ENCODE measurements around the gene PDE6C.

The PDE6C gene

DNA sequence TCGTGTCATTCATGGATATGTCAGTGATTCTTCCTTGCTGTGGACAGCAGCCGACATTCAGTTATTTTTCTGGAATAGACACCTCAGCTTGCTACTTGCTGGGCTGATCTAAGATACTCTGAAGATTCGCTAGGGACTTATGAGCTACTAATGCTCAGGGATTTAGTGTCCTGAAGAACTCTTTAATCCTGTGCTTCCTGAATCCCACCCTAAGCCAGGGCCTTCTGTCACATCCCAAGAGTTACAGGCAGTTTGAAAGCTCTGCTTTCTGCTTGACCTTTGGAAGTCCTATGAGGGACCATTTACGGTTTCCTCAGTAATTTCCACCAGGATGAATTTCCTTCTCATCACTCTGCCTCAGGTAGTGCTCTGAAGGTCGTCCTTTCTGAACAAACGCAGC is at the start of gene PDE6C:
Gene PDE6C (plus strand): TSS at position 227 of the 400 bp plus-strand sequence. CDS start 189 bp downstream, outside the sequence.
- no peak for DNase-seq

DNA sequence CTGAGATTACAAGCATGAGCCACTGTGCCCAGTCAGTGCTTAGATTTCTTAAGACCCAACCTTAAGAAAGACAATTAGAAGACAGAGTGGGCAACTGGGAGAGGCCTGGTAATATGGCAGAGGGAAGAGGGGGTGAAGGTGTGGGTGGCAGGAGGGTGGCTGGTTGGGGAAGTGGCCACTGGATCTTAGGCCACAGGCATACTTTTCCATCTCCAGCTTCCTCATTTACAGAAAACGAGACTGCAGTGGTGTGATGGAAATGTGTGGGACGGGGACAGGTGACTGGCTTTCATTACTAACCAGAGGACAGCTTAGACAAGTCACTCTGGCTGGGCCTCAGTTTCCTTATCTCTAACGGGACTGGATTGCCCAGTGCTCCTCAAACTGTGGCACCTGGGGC is 46.9 kb upstream of the PDE6C start:
- no peak for DNase-seq

- no peak for DNase-seq
Observed at GRCh38 chr10:93566435-93567276, 45.7 kb upstream of the PDE6C start, which contains the start of gene FFAR4. TSS of gene FFAR4 (plus strand) at chr10:93566665. CDS start at chr10:93566721, 56 bp downstream.

DNA sequence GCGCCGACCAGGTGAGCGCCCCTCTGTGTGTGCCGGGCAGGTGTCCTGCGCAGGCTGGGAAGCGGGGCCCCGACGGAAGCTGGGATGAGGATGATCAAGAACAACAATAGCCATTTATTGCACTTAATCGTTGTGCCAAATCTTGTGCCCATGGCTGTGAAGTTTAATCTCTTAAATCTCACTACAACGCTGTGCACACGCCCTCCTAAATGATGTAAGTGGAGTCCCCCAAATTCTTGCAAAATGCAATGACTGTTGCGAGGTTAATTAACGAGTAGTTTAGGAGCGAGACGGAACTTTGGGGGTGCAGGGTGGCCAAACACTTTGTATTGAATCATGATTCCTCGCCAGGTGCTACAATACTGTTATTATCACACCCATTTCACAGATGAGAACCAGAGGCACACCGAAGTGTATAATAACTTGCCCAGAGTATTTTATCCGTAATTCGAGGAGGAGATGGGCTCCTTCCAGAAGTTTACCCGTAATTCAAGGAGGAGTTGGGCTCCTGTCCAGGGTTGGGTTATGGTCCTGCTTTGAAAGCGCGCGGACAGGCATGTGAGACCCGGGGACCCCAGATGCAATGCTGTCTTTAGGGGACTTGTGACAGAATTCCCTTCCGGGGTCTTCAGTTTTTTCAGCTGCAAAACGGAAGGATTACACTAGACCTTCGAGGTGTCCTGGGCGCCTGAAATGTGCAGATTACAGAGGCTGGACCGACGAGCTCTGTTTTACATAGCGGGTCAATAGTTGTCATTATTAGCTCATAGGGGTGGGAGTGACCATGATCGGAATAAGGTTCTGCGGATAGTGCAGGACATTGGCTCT is 44.8 kb upstream of the PDE6C start:
- DNase-seq, result no peak

DNA sequence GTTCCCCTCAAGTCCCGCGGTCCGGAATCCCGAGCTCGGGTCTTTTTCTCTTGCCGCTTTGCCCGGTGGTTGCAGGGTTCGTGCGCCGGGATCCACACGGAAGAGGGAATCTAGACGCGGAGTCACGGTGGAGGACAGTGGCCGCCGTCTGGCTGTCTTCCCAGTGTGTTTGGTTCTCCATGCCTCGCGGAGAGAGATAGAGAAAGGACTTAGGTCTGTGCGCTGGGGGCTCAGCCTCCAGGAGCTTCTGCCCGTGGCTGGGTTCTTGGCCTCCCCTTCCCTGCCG is 44.3 kb upstream of the PDE6C start:
- no peak for DNase-seq

GRCh38 chr10:93570383-93570782 is 42.0 kb upstream of the PDE6C start:
- no peak for DNase-seq

DNA sequence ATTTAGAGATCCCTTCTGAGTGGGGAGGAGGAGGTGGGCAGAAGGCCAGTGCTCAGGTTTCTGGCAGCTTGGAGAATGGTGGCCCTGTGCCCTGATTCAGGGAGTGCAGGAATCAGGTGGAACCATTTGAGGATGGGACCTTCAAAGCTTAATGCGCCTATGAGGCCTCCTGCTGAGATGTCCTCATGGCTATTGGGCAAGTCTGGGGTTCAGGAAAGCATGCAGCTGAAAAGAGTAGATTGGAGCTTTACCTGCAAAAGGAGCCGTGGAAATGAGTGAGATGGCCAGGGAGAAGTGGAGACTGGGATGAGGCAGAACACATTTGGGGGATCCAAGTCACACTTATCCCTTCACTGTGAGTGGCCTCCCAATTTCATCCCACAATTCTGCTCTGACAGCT is 39.7 kb upstream of the PDE6C start:
- DNase-seq, result no peak

DNA sequence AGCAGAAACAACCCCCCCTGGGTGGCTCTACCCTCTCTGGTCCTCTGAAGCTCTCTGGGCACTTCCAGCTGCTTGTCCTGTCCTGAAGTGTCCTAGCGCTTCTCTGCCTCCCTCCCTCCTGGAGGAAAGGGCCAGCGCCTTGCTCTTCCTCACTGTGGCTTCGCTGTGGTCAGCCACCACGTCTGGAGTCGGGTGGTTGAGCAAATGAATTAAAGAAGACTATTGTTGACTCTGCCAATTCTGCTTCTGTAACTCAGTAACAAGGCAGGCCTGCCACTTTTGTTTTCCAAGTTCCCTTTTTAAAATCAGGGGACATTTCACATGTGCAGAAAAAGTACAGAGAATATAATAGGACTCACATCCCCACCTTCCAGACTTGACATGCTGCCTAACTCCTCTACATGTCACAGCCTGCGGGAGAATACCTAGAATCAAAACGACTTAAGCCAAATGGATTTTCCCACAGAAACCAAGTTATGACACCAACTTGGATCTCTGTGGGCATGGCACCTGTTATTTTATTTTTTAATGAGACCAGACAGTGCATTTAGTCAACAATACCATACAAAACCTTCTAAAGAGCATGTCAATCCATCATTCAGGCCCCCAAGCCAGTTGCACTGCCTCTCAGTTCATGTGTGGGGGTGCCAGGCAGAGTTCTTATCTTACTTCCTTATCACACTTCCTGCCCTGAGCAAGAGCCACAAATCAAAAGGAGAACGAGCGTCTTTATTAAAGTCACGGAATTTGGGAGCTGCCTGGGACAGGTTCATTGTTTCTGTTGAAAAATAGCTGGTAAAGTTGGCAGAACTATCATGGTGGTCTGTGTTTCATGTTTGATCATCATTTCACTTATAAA is 39.1 kb upstream of the PDE6C start:
- DNase-seq, result no peak

DNA sequence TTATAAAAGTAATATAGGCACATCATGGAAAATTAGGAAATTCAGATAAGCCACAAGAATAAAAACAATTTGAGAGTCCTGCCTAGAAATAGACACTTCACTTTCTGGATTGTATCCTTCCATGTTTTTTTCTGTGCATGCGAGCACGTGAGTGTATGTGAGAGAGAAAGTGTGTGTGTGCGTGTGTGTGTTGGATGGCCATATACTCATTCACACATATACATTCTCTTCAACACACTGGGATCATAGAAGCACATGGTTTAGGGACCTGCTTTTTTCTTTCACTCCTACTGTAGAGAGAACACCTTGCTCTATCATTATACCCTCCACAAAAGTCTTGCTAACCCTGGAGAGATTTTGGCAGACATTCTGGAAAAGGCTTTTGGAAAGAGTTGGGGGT is 38.4 kb upstream of the PDE6C start:
- no peak for DNase-seq

GRCh38 chr10:93576888-93577287 is 35.4 kb upstream of the PDE6C start:
- DNase-seq, result no peak

- DNase-seq, result no peak
Observed at GRCh38 chr10:93577565-93577964, 34.8 kb upstream of the PDE6C start.

DNA sequence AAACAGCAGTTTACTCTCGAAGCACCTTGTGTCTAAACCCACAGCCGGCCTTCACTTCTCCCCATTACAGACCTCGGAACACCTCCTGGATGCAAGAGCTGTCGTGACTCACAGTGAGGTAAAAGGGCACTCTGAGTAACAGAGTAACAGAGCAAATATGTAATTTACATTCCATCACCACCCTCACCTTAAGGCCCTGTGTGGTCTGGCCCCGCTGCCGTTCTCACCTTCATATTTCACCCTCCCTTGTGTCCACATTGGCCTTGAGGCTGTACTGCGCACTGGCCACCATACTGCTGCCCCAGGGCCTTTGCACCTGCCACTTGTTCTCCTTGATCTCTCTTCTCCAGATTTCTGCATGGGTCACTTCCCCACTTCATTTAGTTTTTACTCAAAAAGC is 33.2 kb upstream of the PDE6C start:
- no peak for DNase-seq

GRCh38 chr10:93579985-93580711 is 32.2 kb upstream of the PDE6C start:
- DNase-seq, result no peak

GRCh38 chr10:93580828-93581227 is 31.5 kb upstream of the PDE6C start:
- DNase-seq, result no peak

DNA sequence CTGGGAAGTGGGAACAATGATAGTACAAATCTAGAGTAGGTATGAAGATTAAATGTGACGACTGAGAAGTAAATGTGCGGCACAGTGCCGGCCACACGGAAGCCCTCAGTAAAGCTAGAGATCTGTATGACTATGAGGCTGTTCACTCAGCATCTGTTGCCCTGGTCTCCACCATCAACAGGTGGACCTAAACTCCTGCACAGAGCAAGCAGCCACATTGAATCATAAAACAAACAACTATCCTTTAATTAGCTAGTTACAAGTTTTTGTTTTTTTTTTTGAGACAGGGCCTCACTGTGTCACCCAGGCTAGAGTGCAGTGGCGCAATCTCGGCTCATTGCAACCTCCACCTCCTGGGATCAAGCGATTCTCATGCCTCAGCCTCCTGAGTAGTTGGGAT is 27.9 kb upstream of the PDE6C start:
- DNase-seq, result no peak

DNA sequence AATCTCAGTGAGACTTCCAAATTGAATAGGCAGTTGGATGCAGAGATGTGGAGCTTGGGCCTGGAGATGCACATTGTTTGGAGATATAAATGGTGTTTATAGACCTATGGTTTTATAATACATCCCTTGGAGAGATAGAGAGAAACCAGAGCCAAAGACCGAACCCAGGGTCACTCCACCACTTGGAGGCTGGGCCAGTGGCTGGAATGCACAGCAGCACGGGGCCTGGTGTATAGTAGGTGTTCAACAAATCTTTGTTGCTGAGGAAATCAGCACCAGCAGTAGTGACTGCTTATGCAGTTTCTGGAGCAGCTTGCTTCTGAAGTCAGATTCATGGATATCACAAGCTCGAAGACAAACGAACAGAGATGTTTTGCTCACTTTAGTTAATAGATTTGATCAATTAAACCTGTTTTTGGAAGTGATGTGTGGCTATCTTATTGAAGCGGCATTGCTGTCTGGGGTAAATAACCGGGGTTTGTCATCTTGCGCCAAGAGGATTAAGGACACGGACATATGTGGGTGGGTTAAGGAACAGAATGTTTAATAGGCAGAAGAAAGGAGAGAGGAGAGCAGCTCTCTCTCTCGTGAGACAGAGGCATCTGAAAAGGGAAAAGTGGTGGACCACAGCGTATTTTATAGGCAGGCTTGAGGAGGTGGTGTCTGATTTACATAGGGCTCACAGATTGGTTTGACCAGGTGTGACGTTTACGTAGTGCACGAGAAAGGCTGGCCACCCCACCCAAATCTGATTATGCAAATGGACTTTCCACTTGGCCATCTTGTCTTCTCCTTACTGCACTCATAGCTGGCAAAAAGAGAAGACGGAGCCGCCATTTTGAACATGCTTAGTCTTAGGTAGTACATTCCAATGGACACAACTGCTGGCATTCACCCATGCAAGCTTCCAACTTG is 22.4 kb upstream of the PDE6C start:
- no peak for DNase-seq

DNA sequence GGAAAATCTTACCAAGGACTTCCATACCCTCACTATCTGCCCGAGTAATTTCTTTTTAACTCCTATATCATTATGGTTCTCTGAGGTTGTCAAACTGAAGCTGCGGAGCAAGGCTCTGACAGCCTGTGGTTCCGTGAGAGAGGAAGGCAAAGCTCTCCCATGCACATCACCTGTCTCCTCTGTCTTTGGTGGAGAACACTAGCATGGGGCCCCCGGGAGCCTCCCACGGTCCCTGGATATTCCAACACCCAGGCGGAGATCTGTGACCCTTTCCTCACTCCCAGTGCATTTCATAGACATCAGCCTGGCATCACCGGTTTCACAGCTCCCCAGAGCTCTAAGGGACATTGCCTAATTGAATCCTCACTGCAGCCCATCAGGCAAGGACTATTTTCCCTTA is 21.7 kb upstream of the PDE6C start:
- DNase-seq, result no peak

DNA sequence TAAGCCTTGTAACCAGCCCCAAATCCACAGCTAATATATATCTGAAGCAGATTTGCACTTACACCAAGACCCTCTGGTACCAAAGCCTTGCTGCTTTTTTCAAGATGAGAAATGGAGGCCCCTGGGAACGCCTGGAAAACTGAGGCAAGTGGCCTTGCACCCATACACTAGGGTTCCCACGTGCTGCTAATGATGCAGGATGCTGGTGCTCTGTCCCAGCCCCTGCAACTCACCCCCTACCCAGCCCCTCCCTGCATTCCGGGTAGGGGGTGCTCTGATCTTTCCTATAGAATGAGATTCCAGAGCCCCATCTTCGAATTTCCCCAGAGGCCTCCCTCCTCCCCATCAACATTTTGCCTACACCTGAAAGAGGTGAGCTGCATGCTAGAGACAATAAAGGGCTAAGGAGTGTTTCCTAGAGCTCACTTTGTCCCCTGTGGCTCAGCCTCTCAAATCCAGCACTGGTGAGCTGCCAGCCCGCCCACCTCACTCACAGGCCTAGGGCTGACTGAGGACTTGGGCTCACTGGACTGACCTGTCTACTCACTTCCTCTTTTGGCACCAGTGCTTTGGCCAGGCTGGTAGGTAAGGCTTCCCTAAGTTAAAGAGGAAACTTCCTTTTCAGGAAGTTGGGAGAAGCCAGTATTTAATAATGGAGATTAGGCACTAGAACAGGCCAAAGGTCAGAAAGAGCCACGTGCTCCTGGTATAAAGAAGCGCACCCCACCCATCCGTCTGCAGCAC is 21.1 kb upstream of the PDE6C start:
- no peak for DNase-seq

DNA sequence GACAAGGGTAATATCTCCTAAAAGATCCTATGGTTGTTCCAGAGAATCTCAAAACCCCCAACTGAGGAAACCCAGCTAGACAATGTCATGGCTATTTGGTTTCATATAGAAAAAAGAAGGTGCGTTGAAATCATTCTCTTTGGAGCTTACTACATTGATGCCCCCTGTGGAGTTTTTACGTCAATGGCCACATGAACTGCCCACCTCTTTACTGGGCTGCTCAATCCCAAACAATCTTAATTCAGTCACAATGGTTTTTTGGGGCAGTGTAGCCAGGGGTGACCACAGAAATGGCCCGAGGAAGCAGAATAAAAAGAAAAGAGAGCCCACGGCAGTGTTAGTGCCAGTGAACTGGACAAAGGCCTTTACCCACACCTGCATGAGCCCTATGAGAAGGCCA is 19.1 kb upstream of the PDE6C start:
- no peak for DNase-seq

- DNase-seq, result no peak
Observed at GRCh38 chr10:93593749-93594148, 18.6 kb upstream of the PDE6C start.

DNA sequence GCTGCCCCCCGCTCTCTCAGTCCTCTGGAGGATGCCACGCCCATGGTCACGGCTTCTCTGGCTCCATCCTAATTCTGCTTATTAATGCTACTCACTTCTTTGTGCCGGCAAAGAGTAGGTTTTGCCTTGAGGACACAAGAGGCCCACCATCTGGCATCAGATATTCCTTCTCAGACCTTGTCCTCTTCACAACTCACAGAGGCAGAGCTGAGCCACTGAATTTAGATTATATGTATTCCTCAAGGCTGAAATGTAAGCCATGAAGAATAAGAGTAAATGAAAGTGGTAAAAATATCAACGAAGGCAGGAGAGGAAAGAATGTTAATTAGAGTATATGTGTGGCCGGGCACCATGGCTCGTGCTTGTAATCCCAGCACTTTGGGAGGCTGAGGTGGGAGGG is 17.8 kb upstream of the PDE6C start:
- DNase-seq, result no peak
